Fibroblast of the aortic adventitia (primary cell): ENCODE results near the gene COL7A1. TPM values are rescaled to one million over a fixed set of nuclear protein-coding genes. Genes with fewer than 3 reads are reported as not detected.

Source experiments
- DNase-seq: peaks from one replicate; pipeline ENCODE4 v3.0.0-alpha.2; 2010; ENCODE audit warnings: low read depth
- H3K4me3 ChIP-seq: 2 replicates; pipeline ENCODE4 v1.5.1; 2011; ENCODE audit warnings: low read depth, mild to moderate bottlenecking, control low read depth, low read length, moderate library complexity
- total RNA-seq: library from RNA; depleted of rRNA; stranded (reverse); fragments of >200 nt; gene quantifications from 2 replicates; pipeline ENCODE4 v1.2.3, GENCODE V29; 2012; ENCODE audit warnings: low replicate concordance
- TF ChIP-seq, protein P1 (sequence below): IDR thresholded peaks from 2 replicates; pipeline ENCODE4 v1.5.1; 2011; ENCODE audit warnings: mild to moderate bottlenecking, low read length, control low read depth, inconsistent platforms; ENCODE audit not compliant: insufficient read depth

The COL7A1 gene
- total RNA-seq, 1 donor, result 10.2 TPM

DNA sequence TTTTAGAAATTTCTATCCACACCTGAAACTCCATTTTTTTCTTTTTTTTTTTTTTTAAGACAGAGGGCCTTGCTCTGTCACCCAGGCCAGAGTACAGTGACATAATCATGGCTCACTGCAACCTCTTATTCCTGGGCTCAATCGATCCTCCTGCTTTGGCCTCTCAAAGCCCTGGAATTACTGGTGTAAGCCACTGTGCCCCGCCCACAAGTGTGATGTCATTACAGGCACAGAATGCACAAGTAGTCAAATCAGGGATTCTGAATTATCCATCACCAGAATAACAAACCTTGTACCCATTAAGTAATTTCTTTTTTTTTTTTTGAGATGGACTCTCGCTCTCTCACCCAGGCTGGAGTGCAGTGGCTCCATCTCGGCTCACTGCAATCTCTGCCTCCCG lies 12.4 kb upstream of the COL7A1 start:
- no peak overlapping the region for H3K4me3 ChIP-seq
- TF ChIP-seq, protein P1, sequence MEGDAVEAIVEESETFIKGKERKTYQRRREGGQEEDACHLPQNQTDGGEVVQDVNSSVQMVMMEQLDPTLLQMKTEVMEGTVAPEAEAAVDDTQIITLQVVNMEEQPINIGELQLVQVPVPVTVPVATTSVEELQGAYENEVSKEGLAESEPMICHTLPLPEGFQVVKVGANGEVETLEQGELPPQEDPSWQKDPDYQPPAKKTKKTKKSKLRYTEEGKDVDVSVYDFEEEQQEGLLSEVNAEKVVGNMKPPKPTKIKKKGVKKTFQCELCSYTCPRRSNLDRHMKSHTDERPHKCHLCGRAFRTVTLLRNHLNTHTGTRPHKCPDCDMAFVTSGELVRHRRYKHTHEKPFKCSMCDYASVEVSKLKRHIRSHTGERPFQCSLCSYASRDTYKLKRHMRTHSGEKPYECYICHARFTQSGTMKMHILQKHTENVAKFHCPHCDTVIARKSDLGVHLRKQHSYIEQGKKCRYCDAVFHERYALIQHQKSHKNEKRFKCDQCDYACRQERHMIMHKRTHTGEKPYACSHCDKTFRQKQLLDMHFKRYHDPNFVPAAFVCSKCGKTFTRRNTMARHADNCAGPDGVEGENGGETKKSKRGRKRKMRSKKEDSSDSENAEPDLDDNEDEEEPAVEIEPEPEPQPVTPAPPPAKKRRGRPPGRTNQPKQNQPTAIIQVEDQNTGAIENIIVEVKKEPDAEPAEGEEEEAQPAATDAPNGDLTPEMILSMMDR, result no peak
- DNase-seq, result no peak

DNA sequence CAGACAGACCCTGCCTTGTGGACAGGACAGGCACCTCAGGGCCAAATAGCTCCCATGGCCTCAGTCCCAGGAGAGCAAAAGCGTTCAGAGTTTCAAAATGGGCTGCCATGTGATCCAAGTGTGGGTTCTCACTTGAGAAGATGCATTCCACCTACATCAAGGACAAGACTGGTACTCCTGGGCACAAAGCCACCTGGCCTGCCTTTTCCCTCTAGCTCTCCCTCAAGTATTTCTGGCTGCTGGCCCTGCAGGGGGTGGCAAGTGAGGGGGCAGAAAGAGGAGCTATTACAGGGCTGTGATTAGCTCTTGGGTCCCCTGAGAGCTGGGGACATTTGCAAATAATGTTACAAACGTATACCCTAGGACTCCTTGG lies 6.5 kb upstream of the COL7A1 start:
- TF ChIP-seq, protein P1, result no peak
- no peak for DNase-seq
- H3K4me3 ChIP-seq, result no peak overlapping the region

DNA sequence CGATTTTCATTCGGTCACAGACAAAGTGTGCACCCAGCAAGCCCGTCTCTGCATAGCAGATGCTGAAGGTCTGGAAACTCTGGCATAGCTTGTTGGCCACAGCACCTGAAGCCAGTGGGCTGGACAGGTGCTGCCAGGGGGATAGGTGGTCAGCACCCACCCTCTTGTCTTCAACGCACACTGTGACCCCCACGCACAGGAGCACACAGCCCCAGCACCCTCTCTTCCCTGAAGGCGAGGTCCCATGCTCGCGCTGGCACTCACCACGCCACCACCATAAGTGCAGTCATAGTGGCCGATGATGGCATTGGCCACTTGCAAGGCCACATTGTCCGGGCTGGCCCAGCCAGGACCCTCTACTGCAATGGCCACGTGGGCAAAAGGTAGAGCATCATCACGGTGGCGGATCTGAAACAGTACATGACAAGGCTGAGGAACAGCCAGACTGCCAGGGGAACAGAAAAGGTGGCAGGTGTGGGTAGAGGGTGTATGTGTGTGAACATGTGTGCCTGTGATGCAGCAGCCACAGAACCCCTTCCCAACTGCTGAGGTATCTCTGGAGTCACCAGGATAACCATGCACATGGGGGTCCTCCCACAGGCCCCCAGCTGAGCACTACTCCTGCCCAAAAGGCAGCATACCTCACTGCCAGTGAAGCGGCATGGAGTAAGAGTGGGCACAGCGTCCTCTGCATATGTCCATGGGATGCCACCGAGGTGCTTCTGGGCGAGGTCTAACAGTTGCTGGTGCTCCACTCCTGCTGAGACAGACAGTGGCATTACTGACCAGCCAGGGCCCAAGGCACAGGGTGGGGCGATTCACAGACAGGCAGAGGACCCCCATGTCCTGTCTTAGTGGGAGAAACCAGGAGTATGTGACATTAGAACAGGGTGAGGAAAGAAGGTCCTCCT lies 5.8 kb upstream of the COL7A1 start:
- no peak overlapping the region for H3K4me3 ChIP-seq
- DNase-seq, result no peak
- TF ChIP-seq, protein P1, result no peak

DNA sequence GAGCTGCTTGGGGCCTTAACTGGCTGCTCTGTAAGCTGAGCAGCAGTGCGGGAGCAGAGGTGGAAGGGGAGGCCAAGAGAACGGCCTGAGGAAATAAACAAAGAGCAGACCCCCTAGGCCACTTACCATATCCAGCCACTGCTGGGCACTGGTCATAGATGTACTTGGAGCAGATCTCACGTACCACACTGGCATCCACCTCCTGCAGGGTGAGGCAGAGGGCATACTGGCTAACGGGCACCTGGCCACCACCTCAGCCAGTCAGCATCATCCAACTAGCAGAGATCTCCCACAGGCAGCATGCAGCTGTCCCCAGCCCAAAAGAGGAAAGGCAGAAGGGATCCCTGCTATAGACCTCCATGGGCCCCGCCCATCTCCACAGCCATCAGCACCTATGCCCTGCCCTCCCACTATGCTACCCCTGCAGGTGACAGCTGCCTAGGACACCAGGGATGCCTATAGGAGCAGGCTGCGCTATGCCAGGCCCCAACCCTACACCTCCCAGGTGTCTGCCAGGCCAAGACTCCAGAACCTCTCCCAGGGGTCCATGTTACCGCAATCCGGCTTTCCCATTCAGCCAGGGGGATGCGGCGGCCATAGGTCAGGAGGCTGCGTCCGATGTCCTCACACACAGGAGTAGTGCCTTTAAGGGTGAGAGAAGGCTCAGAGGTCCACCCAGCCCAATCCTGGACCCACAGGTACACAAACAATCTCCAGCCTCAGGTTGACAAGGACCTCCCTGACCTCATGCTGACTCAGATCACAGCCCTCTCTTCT lies 4.6 kb upstream of the COL7A1 start:
- no peak for DNase-seq
- TF ChIP-seq, protein P1, result no peak
- H3K4me3 ChIP-seq, result no peak overlapping the region

DNA sequence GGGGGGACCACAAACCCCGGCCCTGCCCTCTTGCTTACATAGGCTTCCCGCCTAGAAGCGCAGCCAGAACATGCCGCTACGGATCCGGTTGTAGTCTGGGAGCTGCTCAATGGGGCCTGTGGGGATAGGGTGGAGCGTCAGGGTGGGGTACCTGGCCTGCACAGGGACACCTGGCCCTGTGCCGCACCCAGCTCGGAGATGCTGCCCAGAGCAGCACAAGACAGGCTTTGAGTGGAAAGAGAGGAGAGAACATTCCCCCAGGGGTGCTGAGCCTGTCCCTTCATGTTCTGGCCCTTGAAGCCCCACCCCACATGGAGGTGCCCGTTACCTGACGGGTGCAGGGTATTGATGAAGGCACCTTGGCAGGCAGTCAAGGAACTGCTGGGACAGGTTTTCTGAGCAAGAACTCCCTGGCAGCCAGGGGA lies 4.0 kb upstream of the COL7A1 start:
- no peak overlapping the region for H3K4me3 ChIP-seq
- TF ChIP-seq, protein P1, result no peak
- no peak for DNase-seq

DNA sequence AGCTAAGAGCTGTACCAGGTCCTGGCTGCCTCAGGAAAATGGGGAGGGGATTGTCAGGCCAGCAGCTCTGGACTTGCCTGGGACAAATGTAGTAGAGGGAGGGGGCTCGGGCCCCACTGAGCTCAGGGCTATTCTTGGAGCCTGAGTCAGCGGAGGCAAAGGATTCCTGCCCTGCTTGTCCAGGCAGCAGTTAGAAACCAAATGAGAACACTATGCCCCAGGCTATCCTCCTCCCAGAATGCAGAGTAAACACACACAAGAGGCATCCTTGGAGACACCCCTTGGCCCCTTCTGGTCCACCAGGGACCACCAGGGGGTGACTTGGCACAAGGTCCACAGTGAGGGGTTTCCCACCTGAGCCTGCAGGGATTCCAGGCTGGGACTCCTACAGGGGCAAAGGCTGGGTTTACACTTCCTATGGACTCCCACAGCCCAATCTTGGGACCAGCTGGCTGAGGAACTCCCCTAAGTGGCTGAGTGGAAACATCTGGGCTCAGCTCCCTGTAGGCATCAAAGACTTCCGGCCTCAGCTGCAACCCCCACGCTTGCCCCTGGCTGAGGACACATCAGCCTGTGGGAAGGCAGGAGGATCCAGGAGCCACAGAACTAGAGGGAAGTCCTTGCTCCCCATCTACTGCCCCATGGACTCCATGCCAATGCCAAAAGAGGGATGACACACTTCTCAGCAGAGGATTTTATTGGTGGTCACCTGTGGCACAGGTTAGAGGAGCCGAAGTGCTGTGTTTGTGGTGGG lies 3.4 kb upstream of the COL7A1 start:
- TF ChIP-seq, protein P1, result no peak
- DNase-seq, result peak; percentile 86
- H3K4me3 ChIP-seq, result no peak overlapping the region
